Uterus (tissue), 2 donors: ENCODE results near the gene FOS.

Experiments
- CTCF ChIP-seq, 4 experiments: fragments of 200-600 bp in 2 of 4; fragments of 450-650 bp in 2 of 4; sonication (generic) in 2 of 4; IDR thresholded peaks; one replicate each; pipeline ENCODE4 v1.5.1; 2016 to 2019; ENCODE audit warnings: antibody characterized with exemption in 4 of 4, mild to moderate bottlenecking in 2 of 4, moderate library complexity in 1 of 4
- POLR2A ChIP-seq, 2 donors: fragments of 450-650 bp; IDR thresholded peaks; one replicate each; pipeline ENCODE4 v1.6.1; 2016; ENCODE audit warnings: antibody characterized with exemption in 2 of 2, mild to moderate bottlenecking in 1 of 2, moderate library complexity in 1 of 2

GRCh38 chr14:75249251-75249957 is 29.2 kb upstream of the FOS start:
- TF ChIP-seq CTCF (IDR thresholded peaks at IDR 0.05) (no peak), POLR2A (IDR thresholded peaks at IDR 0.05) (no peak)
